GM21528 (cell line): ENCODE measurements around the gene MORN4.

ENCODE experiments used
- ATAC-seq: cut with Tn5 transposase; IDR thresholded peaks from one replicate; pipeline ENCODE4 v1.9.1; 2021; ENCODE audit warnings: mild to moderate bottlenecking, moderate library complexity; ENCODE audit not compliant: unreplicated experiment, low FRiP score

MORN4 gene

DNA sequence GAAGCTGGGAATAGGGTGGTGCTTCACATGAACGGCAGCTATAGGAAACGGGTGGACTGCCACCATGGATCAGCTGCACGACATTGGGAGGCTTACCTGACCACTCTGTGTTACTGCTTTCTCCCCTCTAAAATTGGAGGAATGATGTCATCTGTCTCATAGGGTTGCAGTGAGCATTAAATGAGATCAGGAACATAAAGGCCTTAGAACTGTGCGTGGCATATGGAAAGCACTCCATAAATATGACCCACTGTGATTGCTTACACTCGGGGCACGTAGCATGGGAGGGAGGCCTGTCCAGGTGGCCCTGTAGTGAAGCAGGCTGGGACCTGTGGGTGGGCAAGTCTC is 34.1 kb downstream of the MORN4 start:
- ATAC-seq: no peak

DNA sequence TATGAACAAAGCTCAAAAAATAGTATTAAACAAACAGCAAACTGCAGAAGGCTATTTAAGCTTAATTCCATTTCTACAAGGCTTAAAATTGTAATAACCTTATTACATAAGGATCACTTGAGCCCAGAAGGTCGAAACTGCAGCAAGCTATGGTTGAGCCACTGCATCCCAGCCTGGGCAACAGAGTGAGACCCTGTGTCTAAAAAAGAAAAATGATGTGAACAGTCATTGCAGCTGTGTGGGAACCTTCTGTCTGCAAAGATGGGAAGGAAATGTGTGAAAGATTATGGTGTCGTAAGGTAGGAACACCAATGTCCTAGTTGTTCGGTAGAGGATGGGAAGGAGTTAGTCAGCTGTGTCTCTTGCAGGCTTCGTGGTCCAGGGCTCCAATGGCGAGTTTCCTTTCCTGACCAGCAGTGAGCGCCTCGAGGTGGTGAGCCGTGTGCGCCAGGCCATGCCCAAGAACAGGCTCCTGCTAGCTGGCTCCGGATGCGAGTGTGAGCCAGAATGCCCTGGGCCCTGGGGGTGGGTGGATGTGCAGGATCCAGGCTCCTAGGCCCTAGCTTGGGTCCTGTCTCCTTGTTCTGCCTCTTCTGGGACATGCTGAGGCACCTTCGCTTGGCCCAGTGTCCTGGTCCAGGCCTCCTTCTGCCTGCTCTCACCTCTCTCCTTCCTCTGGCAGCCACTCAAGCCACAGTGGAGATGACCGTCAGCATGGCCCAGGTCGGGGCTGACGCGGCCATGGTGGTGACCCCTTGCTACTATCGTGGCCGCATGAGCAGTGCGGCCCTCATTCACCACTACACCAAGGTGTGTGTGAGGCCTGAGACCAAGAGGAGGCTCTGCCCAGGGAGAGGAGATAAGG is 34.7 kb downstream of the MORN4 start:
- no peak for ATAC-seq

DNA sequence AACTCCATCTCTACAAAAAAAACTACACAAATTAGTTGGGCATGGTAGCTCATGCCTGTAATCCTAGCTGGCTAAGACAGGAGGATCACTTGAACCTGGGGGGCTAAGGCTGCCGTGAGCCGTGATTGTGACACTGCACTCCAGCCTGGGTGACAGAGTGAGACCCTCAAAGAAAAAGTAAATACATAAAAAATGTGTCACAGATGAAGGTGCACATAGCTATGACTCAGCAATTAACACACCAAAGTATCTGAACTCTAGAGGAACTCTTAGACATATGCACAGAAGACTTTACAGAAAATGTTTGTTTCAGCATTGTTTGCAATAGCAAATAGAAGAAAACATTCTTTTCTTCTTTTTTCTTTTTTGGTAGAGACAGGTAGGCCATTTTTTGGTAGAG is 35.5 kb downstream of the MORN4 start:
- no peak for ATAC-seq

DNA sequence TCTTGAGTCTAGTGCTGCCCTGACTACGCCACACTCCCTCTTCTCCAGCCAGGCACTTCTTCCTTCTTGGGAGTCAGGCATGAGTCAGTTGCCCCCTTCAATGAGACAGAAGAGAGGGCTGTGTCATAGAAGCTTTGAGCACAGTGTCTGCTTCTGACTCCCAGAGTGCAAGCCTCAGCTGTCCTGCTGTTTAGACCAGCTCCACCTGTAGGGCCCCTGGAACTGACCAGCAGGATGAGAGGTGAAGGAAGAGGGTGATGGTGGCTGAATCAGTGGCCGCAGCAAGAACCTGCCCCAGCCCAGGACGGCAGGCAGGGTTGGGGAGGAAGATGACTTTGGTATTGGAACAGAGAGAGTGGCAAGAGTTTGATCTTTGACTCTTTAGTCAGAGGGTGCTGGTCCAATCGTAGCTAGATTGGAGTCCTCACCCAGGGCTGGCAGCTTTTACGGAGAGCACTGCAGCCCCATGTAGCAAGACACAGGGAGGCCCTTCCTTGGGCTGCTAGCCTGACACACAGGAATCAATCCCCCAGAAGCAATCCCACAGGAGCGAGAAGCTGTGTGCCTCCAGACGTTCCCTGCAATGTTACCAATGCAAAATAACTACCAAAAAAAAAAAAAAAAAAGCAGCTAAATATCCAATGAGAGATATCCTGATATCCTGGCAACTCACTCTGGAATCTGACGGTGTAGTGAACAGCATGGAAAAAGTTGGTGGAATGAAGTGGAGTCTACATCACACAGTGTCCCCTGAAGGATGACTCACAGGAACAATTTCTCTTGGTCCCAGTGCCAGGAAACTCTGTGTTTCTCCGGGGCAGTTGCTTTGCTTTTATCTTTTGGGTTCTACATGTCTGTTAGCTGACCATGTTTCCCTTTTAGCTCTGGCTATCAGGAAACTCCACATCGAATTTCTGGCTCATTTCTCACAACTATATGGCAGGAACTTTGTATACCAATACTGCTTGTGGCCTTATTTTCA is 36.9 kb downstream of the MORN4 start:
- ATAC-seq: no peak

DNA sequence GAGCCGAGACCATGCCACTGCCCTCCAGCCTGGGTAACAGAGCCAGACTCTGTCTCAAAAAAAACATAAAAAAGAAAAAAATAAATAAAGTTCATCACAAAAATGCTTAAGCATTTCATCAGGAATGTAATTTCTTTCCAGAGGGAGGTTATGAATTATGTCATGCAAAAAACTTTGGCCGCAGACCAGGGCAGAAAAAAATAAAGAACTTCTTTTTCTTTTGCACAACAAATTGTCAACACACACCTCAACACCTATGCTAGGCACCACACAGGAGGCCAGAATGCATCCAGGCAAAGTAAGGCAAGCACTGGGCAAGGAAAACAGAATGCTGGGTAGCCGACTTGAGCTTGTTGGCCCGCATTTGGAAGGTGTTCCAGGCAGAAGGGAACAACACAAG is 39.9 kb downstream of the MORN4 start:
- ATAC-seq: no peak

DNA sequence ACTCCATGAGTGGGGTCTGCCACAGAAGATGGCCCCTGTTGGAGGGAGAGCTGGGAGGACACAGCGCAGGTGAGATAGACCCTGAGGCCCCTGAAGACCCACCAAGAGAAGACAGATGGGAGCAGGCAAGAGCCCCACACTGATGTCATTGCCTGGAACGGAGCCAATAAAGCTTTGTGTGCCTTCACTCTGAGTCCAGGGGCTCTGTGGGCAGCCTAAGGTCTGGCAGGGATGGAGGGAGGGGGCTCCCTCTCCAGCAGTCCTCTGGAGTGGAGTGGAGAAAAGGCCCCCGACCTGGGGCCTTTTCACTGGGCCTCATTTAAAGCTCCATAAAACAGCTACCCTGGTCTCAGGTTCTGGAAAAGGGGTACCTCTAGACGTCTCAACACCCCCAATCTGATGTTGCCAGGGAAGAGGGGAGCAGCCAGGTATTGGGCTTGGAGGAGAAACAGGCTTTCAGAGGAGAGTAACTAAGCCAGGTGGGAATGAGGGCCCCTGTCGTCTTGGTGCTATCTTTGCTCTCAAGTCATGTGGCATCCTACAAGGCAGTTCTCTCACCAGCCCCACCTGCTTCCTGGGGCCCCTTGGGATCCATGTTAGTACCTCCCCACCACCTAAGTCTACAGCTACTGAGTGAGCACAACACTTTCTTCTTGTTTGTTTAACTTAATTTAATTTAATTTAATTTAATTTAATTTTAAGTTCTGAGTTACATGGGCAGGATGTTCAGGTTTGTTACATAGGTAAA is 42.4 kb downstream of the MORN4 start:
- ATAC-seq: no peak

DNA sequence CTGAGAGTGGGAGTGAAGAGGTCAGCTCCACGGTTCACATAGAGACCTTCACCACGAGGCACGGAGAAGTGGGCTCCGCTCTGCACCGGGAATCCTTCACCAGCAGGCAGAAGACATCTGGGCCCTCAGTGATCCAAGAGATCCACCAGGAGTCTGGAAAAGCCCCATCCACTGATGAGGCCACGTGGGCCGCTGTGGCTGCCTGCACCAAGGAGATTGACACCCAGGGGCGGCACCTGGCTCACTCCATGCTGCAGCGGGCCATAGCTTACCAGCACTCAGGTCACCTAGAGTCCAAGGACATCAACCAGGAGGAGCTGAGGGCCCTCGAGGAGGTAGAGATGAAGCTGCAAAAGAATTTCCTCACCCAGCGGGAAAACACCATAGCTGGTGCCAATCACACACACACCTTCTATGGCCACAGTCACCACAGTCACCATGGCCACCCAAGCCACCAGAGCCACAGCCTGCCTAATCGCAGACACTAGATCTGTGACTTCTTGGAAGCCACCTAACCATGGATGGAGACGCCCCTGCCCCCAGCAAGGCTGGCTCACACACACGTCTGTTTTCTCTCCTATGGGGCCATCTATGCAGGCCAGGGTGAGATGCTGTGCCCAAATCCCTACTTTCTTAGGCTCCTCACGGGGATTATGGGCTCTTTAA is 43.1 kb downstream of the MORN4 start:
- no peak for ATAC-seq

DNA sequence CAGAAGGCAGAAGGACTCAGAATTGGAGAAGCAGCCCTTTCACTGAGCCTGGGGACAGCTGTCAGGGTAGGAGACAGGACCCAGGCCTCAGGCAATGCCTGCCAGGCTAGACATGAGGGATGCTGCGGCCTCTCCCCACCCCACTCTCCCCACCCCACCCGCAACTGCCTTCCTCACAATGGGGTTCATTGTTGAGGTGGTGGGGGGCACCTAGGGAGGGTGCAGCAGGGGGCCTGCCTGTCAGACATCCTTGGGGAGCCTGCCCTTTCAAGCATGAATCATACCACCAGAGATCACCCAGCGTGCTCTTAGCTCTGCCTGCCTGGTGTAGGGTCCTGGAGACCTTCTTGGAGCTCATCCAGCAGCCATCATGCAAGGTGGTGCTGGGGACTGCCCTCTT is 43.8 kb downstream of the MORN4 start, which contains the start of gene C10orf62:
Gene C10orf62 (plus strand): TSS at position 243 of the 400 bp plus-strand sequence. CDS start 177 bp downstream, outside the sequence.
- ATAC-seq: no peak

DNA sequence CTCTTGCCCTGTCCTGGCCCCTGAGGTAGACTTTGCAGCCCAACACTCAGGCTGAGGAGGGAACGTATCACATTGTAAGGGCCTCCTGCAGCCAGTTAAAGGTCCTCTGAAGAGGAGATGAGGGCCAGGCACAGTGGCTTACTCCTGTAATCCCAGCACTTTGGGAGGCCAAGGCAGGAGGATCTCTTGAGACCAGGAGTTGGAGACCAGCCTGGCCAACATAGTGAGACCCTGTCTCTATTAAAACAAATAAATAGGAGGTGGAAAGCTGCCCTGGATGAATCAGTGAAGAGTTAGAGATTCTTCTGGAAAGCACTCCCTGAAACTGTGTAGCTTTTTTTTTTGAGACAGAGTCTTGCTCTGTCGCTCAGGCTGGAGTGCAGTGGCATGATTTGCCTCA is 46.1 kb downstream of the MORN4 start:
- ATAC-seq: no peak

DNA sequence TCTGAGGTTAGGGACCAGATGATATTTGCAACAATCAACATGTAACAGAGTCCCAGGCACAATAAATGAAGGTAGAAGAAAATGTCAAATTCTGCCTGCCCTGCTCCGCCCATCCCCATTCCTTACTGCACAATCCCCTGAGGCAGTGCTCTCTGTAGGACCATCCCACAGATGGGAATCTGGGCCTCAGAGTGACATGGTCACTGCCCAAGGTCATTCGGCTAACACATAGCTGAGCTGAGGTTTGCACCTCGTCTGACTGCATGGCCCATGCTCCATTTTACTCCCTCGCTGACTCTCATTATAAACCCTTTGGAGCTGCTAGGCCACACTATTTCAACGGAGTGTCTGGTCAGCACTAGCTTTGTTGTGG is 47.9 kb downstream of the MORN4 start:
- no peak for ATAC-seq

DNA sequence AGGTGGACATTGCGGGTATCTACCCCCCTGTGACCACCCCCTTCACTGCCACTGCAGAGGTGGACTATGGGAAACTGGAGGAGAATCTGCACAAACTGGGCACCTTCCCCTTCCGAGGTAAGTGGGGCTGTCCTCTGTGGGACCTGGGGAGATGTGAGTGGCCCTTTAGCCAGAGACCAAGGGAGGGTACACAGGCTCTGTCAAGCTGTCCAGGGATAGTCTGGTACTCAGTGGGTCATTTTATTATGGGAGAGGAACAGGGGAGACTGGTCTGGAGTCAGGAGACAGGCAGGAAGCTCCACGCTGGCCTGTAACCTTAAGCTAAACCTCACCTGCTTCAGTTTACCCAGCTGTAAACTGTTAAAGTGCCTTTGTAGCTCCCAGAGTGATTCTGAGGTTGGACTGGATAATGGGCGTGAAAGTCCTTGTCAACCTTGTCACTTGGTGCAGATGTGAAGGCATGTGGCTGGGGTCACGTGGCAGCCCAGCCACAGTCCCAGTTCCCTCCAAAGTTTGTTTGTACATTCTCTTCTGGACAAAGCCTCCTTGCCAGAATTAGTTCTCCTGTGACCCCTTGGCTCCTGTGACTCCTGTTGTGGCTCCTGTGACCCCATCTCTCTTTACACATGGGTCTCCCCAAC is 48.4 kb downstream of the MORN4 start:
- ATAC-seq: no peak

DNA sequence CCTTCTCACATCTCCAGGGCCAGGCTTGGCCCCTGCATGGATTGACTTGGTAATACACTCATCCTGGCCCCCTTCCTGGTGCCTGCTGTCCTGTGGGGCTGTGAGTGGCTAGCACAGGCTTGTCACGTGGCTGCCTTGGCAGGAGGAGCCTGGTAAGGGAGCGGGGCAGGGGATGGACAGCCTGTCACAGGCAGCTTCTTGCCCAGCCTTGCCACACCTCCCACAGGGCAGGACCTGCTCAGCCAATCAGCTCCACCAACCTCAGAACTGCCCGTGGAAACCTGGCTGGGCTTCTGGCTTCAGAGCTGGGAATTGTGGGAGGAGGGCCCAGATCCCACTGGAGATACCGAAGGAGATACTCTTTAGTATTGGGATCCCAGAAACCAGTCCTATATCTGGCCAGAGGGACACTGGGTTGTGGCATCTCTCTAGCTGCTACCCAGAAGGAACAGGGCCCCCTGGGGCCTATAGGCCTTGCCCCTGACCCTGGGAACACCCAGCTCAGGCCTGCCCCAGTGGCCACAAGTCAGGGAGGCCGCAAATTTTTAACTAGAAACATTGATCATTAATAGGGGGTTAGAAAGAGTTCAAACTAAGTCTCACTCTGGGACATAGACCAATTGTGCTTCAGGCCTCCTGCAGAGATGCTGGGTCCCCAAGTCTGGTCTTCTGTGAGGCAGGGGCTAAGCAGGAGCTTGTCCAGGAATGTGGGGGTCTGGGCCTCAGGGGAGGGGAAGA is 49.1 kb downstream of the MORN4 start, which contains the start of gene HOGA1:
Gene HOGA1 (plus strand): TSS at position 330 of the 738 bp plus-strand sequence. CDS start 315 bp downstream, at position 645.
- no peak for ATAC-seq

DNA sequence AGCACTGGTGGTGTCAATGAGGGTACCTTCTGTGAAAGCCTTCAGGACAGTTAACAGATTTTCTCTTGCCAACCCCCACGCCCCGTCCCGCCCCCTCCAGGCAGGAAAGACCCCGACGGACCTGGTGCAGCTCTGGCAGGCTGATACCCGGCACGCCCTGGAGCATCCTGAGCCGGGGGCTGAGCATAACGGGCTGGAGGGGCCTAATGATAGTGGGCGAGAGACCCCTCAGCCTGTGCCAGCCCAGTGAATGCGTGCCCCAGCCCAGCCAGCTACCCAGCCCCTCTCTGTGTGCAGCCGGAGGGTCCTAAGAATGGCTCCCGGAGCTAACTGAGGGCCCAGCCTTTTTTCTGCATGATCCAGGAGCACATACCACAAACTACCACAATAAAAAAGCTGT is 49.8 kb downstream of the MORN4 start:
- ATAC-seq: no peak

DNA sequence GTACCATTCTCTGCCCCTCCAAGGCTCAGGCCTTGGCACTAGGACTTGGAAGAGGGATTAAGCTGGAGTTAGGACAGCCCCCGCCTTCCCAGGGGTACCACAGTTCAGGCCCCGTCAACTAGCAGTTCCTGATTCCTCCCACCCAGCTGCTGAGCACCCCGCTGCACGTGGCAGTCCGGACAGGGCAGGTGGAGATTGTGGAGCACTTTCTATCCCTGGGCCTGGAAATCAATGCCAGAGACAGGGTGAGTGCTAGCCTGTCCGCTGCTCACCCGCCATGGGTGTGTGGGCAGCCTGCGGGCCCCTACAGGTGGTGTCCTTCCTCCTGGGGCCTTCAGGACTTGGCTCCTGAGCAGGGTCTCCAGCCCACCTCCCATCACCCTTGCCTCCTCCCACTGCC is 51.1 kb downstream of the MORN4 start:
- no peak for ATAC-seq

DNA sequence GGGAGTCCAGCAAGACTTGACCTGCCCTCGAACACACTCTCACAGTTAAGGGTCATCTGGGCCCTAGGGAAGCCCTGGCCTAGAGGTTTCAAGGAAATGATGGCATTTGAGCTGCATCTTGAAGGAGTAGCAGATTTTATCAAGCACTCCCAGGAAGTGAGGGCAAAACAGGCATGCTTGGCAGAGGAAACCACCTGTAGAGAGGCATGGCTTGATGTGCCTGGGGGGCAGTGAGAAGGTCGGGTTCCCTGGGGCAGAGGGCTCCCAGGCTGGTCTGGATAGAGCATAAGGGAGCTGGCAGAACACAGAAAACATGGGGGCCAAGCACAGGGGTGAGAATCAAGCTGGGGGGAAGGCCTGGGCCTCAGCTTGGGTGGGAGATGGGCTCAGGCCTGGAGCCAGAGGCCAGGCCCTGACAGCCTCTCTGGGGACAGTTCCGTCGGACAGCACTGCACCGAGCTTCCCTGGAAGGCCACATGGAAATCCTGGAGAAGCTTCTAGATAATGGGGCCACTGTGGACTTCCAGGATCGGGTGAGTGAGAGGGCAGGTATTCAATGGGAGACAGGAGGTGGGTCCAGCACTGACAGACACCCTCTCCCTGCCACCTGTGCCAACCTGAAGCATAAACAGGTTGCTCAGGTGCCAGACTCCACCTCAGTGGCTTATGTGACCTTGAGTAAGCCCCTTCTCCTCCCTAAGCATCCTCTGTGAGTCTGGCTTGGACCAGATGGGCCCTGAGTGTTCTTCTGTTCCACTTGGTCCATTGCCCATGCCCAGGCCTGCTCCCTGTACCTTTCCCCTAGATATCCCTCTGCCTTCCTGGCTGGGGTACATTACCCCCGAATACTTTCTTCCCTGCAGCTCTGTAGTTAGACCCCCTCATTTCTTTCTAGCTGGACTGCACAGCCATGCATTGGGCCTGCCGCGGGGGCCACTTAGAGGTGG is 52.6 kb downstream of the MORN4 start:
- ATAC-seq: no peak

DNA sequence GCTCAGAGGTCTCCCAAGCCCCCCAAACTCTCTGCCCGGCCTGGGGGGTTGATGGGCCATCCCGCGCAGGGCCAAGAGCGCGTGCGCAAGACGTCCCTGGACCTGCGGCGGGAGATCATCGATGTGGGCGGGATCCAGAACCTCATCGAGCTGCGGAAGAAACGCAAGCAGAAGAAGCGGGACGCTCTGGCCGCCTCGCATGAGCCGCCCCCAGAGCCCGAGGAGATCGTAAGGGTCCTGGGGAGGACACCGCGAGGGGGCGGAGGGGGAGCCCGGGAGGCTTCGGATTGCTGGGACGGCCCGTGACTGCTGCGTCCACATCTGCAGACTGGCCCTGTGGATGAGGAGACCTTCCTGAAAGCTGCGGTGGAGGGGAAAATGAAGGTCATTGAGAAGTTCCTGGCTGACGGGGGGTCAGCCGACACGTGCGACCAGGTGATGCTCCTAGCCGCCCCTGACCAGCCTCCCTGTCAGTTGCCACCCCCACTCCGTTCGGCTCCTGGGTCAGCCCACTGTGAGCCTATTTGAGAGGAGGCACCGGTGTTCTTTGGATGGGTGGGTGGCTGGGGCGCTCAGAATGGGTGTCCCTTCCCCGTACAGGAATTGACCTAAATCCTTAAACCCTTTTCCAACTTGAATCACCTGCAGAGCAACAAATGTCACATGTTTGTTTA is 55.0 kb downstream of the MORN4 start:
- ATAC-seq: no peak

DNA sequence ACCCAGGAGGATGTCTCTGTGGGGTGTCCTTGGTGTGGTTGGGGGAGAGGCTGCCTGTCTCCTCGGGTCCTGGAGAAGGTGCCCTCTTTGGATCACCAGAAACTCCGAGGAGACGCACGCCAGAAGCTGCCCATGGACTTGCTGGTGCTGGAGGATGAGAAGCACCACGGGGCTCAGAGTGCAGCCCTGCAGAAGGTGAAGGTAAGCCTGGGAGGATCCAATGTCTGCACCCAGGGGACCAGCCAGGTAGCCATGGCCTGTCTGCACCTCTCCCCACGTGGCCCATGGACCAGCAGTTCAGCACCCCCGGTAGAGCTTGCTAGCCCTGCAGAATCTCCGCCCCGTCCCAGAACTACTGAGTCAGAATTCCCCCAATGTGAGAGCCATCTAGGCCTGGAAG is 55.6 kb downstream of the MORN4 start:
- no peak for ATAC-seq
